ENCODE data around the gene XPNPEP1. TPM values are rescaled to one million over a fixed set of nuclear protein-coding genes. Genes with fewer than 3 reads are reported as not detected.
A peak's percentile ranks its signal among the peaks of the same experiment; 100 is the strongest.

The XPNPEP1 gene
- total RNA-seq, 2 donors from 2014 or later, result 97.5 to 108 TPM

DNA sequence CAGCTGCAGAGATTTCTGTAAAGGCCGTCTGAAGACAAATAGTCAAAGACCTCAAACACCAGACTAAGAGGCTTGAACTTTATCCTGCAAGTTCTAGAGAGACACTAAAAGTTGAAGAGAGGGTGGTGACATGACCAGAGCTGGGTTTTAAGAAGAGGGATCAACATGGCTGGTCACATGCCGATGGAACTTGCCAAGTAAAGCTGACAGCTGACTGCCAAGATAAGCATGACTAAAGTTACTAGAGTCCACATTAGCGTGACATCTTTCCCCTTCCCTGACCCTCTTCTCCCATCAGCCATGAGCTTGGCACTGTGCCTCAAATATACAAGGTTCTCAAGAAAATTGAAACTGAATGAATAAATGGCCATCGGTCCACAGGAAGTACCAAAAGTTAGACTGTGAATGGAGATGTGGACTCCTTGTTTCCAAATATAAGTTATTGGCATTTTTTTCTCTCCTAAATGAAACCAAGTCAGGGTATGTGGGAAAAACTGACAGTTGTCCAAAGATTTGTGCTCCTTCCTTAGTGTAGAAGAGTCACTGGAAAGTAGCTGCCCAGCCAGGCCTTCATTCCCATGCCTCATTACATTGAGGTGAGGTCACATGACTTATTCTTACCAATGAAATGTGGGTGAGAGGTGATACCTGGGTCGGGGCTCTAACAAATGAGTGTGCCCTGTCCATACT lies 24.5 kb downstream of the XPNPEP1 start:
- Mint-ChIP-seq H3K27ac (peak overlapping the region; percentile 64), H3K36me3 (ENCODE audit: low read depth) (peaks cover 81% of the 10 kb centered on the region), H3K4me1 (peaks cover 58% of the 10 kb centered on the region), H3K27me3 (no peaks in the 10 kb centered on the region), H3K9me3 (peaks cover 4% of the 10 kb centered on the region), H3K4me3 (peak overlapping the region; percentile 17)
- ATAC-seq (replicated peaks), result no peak

DNA sequence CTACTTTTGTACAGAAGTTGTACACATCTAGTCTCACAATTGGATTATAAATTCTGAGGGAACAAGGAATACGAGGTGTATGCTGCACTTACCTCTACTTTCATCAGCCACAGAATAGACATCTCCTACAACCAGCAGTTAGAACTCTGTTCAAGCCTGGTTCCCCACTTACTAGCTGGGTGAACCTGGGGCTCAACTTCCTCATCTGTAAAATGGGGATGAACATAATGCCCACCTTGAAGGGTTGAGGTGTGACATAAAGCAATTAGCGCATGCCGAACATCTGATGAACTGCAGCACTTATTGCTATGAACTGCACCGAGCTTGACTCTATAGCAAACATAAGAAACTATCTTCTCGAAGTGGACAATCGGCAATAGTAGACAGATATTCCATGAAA lies 25.3 kb downstream of the XPNPEP1 start:
- Mint-ChIP-seq H3K9me3 (peaks cover 4% of the 10 kb centered on the region), H3K27me3 (no peaks in the 10 kb centered on the region), H3K4me3 (no peak overlapping the region), H3K36me3 (ENCODE audit: low read depth) (peaks cover 82% of the 10 kb centered on the region), H3K27ac (no peak overlapping the region), H3K4me1 (peaks cover 58% of the 10 kb centered on the region)
- no peak for ATAC-seq (replicated peaks)

DNA sequence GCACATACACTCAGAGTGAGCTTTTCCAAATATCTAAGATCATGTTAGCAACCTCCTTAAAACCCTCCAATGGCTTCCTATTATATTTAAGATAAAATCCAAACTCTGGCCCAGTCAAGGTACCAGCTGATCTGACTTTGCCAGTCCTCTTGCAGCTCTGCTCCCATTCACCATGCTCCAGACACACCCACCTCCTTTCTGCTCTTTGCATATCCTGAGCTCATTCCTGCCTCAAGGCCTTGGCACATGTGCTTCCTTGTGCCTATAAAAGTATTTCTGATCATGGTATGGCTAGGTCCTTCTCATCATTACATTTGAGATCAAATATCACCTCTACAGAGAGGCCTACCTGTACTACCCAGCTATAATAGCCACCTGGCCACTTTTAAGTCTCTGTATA lies 27.5 kb downstream of the XPNPEP1 start:
- ATAC-seq (replicated peaks), result no peak
- peaks cover 83% of the 10 kb centered on the region for H3K36me3 Mint-ChIP-seq (ENCODE audit: low read depth)

DNA sequence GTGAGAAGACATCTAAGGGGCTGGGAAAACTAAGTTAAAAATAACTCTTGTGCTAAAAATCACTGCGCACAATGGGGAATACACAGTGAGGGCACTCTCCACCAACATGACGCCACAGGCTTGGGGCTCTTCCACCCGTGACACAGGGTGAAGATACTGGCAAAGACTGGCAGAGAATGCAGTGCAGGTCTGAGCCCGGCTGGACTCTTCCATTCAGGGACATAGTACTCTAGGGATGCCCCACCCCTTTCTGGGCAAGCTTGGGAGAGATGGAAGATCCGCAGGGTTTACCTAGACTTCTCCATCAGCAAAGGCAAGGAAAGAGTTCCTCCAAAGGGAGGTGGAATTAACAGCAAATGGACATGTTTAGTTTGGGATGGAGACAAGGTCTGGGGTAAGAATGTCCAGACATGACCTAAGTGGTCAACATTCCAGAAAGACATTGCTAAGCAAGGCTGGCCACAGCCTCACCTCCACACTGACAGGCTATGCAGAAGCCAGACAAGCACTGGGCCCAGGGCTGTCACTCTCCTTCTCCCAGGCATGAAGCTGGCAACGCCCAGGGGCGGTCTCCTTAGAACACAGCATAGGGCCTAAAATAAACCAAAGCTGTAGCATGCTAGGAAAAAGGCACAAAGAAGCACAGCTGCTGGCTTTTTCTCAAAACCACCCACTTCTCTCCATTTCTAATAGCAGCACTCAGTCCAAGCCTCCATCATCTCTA lies 28.1 kb downstream of the XPNPEP1 start:
- Mint-ChIP-seq H3K4me1 (peaks cover 50% of the 10 kb centered on the region), H3K36me3 (ENCODE audit: low read depth) (peaks cover 83% of the 10 kb centered on the region), H3K9me3 (no peaks in the 10 kb centered on the region), H3K4me3 (no peak overlapping the region), H3K27me3 (no peaks in the 10 kb centered on the region), H3K27ac (no peak overlapping the region)
- no peak for ATAC-seq (replicated peaks)

More for the DNA sequence above, 27.5 kb downstream of the XPNPEP1 start:
- no peaks in the 10 kb centered on the region for H3K27me3 Mint-ChIP-seq
- H3K4me3 Mint-ChIP-seq, result no peak overlapping the region
- peaks cover 4% of the 10 kb centered on the region for H3K9me3 Mint-ChIP-seq
- peaks cover 52% of the 10 kb centered on the region for H3K4me1 Mint-ChIP-seq
- H3K27ac Mint-ChIP-seq, result no peak overlapping the region

DNA sequence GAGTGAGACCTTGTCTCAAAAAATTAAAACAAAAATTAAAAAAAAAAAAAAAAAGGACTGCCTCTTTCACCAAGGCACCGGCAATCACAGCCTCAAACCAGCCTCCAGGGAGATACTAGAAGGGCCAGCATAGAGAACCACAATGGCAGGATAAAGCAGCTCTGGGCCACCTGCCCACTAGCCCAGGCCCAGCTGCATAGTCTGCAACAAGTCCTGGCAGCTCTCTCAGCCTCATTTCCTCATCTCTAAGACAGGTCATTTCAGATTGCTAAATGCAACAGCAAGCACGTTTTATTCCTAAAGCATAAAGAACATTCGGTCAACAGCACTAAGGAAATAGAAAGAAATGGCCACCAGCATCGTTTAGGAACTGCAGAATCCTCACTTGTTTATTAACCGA lies 28.8 kb downstream of the XPNPEP1 start:
- Mint-ChIP-seq H3K36me3 (ENCODE audit: low read depth) (peaks cover 83% of the 10 kb centered on the region), H3K27ac (no peak overlapping the region), H3K4me3 (no peak overlapping the region), H3K4me1 (peaks cover 49% of the 10 kb centered on the region), H3K27me3 (no peaks in the 10 kb centered on the region), H3K9me3 (no peaks in the 10 kb centered on the region)
- ATAC-seq (replicated peaks), result no peak

DNA sequence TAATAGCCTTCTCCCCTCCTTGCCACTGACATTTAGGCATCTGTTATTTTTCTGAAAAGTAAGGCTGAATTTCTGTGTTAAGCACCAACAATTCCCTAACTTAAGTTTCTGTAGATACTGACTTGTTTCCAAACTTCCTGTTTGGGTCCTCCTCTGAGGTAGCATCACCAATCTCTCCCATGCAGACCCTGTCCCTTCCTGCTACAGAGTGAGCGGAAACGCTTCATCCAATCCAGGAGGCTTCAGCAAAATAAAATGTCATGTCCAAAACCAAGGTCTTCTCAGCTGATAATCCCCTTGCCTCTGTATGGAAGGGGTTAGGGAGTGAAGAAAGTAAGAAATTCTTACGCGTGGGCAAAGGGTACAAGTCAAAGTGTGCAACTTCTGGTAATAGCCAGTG lies 29.9 kb downstream of the XPNPEP1 start:
- H3K4me1 Mint-ChIP-seq, result peaks cover 40% of the 10 kb centered on the region

DNA sequence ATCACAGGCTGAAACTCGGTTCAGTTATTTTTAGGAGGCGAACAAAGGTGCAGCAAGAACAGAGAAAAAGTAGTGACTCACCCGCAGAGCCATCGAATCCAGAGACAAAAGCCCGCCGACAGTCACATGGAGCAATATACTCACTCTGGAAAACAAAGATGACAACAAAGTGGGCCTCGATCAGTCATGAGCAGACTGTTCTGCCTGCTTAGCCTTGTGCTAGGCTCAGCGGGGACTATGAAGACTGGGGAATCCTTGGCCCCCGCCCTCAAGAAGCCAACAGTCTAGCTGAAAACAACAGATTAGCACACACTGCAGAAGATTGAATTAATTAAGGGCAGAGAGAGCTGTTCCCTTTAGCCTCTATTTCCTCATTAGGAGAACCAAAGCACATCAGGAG lies 30.4 kb downstream of the XPNPEP1 start:
- Mint-ChIP-seq H3K27me3 (no peaks in the 10 kb centered on the region), H3K4me3 (peak overlapping the region; percentile 23), H3K4me1 (peaks cover 37% of the 10 kb centered on the region), H3K36me3 (ENCODE audit: low read depth) (peaks cover 83% of the 10 kb centered on the region), H3K9me3 (no peaks in the 10 kb centered on the region), H3K27ac (peak overlapping the region; percentile 66)
- ATAC-seq (replicated peaks), result peak; percentile 55

More for the DNA sequence above, 29.9 kb downstream of the XPNPEP1 start:
- Mint-ChIP-seq H3K27me3 (no peaks in the 10 kb centered on the region), H3K27ac (peak overlapping the region; percentile 66), H3K9me3 (no peaks in the 10 kb centered on the region), H3K36me3 (ENCODE audit: low read depth) (peaks cover 83% of the 10 kb centered on the region), H3K4me3 (peak overlapping the region; percentile 23)
- ATAC-seq (replicated peaks), result no peak

DNA sequence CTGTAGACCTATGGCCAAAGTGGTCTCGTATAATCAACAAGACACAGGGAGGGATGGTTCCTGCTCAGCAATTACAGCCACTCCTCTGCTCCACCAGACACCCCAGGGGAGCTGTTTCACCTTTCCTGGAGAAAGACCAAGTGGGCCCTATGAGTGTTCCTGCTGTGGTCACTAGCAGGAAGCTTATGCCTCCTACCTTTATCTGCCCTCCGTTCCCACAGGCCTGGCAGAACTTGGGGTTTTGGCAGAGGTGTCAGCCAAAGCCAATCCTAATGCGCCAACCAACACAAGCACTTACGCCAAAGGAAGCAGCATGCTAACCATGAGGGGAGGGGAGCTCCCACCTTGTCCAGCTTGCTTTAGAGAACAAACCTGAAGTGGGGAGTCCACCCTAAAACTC lies 31.2 kb downstream of the XPNPEP1 start:
- Mint-ChIP-seq H3K27me3 (no peaks in the 10 kb centered on the region), H3K27ac (no peak overlapping the region), H3K36me3 (ENCODE audit: low read depth) (peaks cover 84% of the 10 kb centered on the region), H3K4me1 (peaks cover 42% of the 10 kb centered on the region), H3K9me3 (no peaks in the 10 kb centered on the region), H3K4me3 (peak overlapping the region; percentile 21)
- peak; percentile 45 for ATAC-seq (replicated peaks)

DNA sequence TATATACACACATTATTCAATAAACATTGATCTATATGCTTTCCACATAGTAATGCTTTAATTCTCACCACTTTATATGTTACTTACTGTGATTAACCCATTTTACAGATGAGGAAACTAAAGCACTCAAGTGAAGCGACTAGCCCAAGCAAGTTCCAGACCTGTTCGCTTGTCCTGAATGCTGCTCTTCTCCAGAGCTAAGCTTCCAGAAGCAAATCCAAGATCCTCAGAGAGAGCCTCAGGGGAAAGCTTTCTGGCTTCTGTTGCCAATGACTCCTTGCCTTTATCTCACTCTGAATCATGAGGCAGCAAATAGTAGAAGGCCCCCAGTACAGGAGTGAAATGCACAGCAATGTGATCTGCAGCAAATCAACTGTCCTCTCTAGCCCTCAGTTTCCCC lies 32.2 kb downstream of the XPNPEP1 start:
- peaks cover 48% of the 10 kb centered on the region for H3K4me1 Mint-ChIP-seq
- H3K36me3 Mint-ChIP-seq (ENCODE audit: low read depth), result peaks cover 84% of the 10 kb centered on the region
- no peaks in the 10 kb centered on the region for H3K9me3 Mint-ChIP-seq
- no peak overlapping the region for H3K4me3 Mint-ChIP-seq
- H3K27ac Mint-ChIP-seq, result peak overlapping the region; percentile 67
- H3K27me3 Mint-ChIP-seq, result no peaks in the 10 kb centered on the region
- ATAC-seq (replicated peaks), result no peak

DNA sequence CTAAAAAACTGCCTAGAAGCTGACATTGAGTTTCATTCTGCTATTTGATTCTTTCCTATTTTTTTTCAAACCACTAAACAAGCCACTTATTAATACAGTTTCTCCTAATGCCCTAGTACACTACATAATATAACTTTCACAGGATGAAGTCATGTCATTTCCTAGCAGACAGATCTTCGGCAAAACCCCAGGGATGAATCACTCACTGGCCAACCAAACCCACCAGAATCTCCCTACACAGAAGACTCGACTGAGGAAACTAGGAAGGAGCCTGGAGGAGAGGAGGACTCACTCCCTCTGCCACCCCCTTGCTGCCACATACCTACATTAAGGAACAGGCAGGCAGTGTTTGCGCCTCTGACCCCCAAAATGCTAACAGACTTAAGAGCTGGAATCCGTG lies 33.4 kb downstream of the XPNPEP1 start:
- no peaks in the 10 kb centered on the region for H3K9me3 Mint-ChIP-seq
- H3K27me3 Mint-ChIP-seq, result no peaks in the 10 kb centered on the region
- H3K4me3 Mint-ChIP-seq, result peak overlapping the region; percentile 27
- peak overlapping the region; percentile 80 for H3K27ac Mint-ChIP-seq
- peak; percentile 67 for ATAC-seq (replicated peaks)
- H3K36me3 Mint-ChIP-seq (ENCODE audit: low read depth), result peaks cover 88% of the 10 kb centered on the region
- peaks cover 46% of the 10 kb centered on the region for H3K4me1 Mint-ChIP-seq

DNA sequence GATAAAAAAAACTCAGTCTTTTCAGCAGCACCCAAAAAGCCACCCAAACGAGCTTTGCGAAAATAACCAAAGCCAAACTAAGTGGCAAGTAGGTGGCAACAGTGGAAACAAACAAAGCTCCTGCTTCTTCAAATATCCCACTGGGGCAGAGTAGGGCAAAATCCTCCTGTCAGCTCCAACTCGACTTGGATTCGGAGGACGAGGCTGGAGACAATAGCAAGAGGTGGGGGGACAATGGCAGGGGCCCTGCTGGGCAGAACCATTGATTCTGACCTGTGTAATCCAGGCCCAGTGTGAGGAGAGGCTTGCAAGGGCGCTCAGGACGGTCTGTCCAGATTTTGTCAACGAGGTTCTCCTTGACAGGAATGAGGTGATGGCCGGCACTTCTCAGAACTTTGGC lies 35.5 kb downstream of the XPNPEP1 start:
- H3K9me3 Mint-ChIP-seq, result no peaks in the 10 kb centered on the region
- peak overlapping the region; percentile 67 for H3K27ac Mint-ChIP-seq
- peaks cover 98% of the 10 kb centered on the region for H3K36me3 Mint-ChIP-seq (ENCODE audit: low read depth)
- no peaks in the 10 kb centered on the region for H3K27me3 Mint-ChIP-seq
- no peak for ATAC-seq (replicated peaks)
- H3K4me3 Mint-ChIP-seq, result no peak overlapping the region
- H3K4me1 Mint-ChIP-seq, result peaks cover 38% of the 10 kb centered on the region

DNA sequence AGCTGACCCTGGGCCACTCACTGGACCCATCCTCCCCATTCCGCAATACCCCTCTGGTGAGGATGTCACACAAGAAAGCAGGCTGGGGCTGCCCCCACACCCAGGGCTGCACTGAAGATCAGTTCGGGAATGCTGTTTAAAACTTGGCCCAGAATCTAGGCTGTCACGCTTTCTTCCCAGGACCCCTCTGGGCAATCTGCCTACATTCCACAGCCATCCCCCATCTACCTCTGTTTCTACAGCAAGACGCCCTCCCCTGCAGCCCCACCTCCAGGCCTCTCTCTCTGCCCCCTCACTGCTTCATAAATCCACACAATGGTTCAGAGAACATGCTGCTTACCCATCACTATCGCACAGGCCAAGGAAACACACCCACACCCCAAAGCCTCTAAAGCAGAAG lies 36.1 kb downstream of the XPNPEP1 start:
- Mint-ChIP-seq H3K4me1 (peaks cover 37% of the 10 kb centered on the region), H3K9me3 (no peaks in the 10 kb centered on the region), H3K27ac (peak overlapping the region; percentile 67), H3K36me3 (ENCODE audit: low read depth) (peaks cover 99% of the 10 kb centered on the region), H3K27me3 (no peaks in the 10 kb centered on the region), H3K4me3 (peak overlapping the region; percentile 45)
- no peak for ATAC-seq (replicated peaks)

DNA sequence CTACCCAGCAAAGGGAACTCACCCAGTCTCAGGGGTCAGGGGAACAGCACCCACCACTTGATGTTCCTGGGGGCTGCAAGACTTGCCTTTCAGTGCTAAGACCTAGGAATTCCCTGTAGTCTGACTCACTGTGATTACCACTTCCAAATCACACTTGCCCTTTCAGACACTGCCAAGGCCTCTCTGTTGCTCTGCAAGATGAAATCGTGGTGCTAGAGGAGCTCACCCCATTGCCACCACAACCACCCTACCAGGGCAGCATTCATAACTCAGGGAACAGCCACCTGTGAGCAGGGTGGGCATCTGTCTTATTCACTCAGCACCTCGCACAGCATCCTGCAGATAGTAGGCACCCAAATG lies 36.5 kb downstream of the XPNPEP1 start:
- Mint-ChIP-seq H3K36me3 (ENCODE audit: low read depth) (peaks cover 99% of the 10 kb centered on the region), H3K27ac (peak overlapping the region; percentile 67)

DNA sequence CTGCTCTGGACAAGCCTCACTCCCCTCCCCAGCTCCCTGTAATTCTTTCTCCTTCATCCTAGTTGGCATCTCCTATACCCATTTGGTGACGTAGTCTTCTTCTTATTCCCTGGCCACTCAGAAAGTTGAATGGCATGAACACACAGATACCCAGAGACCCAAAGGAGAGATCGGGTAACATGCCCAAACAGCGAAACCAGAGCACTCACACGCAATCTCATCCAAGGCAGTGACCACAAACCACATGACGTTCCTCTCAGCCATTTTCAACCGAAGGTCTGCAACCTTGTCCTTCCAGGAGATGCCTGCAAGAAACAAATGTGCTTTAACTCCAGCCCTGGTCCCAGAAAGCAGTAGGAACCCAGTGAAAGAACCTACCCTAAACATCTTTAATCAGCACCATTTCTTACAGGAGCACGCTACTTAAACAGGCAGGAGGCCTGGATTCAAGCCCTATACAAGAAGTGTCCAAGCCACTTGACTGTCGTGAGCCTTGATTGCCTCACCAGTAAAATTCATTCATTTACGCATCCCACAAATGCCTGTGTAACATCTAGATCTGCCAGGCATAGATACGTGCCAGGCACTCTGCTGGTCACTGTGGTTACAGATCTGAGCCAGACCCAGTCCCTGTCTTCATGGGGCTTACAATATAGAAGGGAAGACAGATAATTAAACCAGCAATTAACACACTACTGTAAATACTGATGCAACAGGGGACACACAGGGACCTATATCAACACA lies 37.1 kb downstream of the XPNPEP1 start:
- ATAC-seq (replicated peaks), result peak; percentile 59
- peak overlapping the region; percentile 67 for H3K27ac Mint-ChIP-seq
- no peaks in the 10 kb centered on the region for H3K27me3 Mint-ChIP-seq
- H3K9me3 Mint-ChIP-seq, result no peaks in the 10 kb centered on the region
- peak overlapping the region; percentile 45 for H3K4me3 Mint-ChIP-seq
- peaks cover 37% of the 10 kb centered on the region for H3K4me1 Mint-ChIP-seq
- H3K36me3 Mint-ChIP-seq (ENCODE audit: low read depth), result peaks cover 99% of the 10 kb centered on the region

More for the DNA sequence above, 36.5 kb downstream of the XPNPEP1 start:
- ATAC-seq (replicated peaks), result peak; percentile 56
- H3K9me3 Mint-ChIP-seq, result no peaks in the 10 kb centered on the region
- peak overlapping the region; percentile 45 for H3K4me3 Mint-ChIP-seq
- H3K27me3 Mint-ChIP-seq, result no peaks in the 10 kb centered on the region
- peaks cover 37% of the 10 kb centered on the region for H3K4me1 Mint-ChIP-seq
